K562 (cell line): ENCODE results near the gene CHAF1A. TPM values are rescaled to one million over a fixed set of nuclear protein-coding genes. Genes with fewer than 3 reads are reported as not detected.

Experiments used
- ZBTB40 ChIP-seq, 2 experiments: fragments of 450-650 bp in 1 of 2; sonication (generic) in 1 of 2; formaldehyde crosslinking in 1 of 2; IDR thresholded peaks; 2 replicates each; pipeline versions ENCODE4 v1.7.1 to v1.9.0; 2016 to 2022; ENCODE audit warnings: inconsistent platforms in 1 of 2, mild to moderate bottlenecking in 1 of 2, missing genetic modification reagents in 1 of 2
- ZNF175 ChIP-seq: fragments of 200-800 bp; sonication (Bioruptor generic); IDR thresholded peaks from 2 replicates; pipeline ENCODE4 v1.6.1; 2016; ENCODE audit warnings: low read depth, mild to moderate bottlenecking, missing genetic modification characterization, missing compliant biosample characterization
- ZNF77 ChIP-seq: fragments of 250-450 bp; sonication (Bioruptor Pico); IDR thresholded peaks from 2 replicates; pipeline ENCODE4 v1.5.0; 2020
- polyA plus RNA-seq, 8 experiments: library from polyadenylated mRNA; depleted of rRNA in 4 of 8; stranded (reverse) in 5 of 8; unstranded in 3 of 8; fragments of >200 nt; fragmentation: Nextera tagmentation in 2 of 8; fragmentation: Illumina TruSeq in 1 of 8; extraction: Ambion mirVana in 2 of 8; extraction: Trizol in 1 of 8; gene quantifications; 2 replicates each; pipeline versions ENCODE4 v1.2.1 to v1.2.3, GENCODE V29; 2011 to 2014; ENCODE audit warnings: inconsistent platforms in 1 of 8, missing spikeins in 1 of 8
- total RNA-seq, 7 experiments: library from RNA; depleted of rRNA in 6 of 7; stranded (reverse); fragments of >200 nt in 6 of 7; fragmentation: Illumina TruSeq in 2 of 7; extraction: Trizol in 2 of 7; gene quantifications; 2 replicates each; pipeline versions ENCODE4 v1.2.1 to v1.2.3, GENCODE V29; 2011 to 2021; ENCODE audit warnings: low replicate concordance in 1 of 7
- TF ChIP-seq, protein P1 (sequence below): fragments of 450-650 bp; conservative IDR thresholded peaks from 2 replicates; pipeline ENCODE4 v1.6.1; 2016; ENCODE audit warnings: missing genetic modification characterization, low read depth, mild to moderate bottlenecking, missing compliant biosample characterization, moderate library complexity

Gene CHAF1A
- total and polyA plus RNA-seq, 9 of the 15 experiments (the other 6 are each of a cell fraction or from before 2014, with no cell fraction given), result 1.6 to 86.9 (median 45.2) TPM

DNA sequence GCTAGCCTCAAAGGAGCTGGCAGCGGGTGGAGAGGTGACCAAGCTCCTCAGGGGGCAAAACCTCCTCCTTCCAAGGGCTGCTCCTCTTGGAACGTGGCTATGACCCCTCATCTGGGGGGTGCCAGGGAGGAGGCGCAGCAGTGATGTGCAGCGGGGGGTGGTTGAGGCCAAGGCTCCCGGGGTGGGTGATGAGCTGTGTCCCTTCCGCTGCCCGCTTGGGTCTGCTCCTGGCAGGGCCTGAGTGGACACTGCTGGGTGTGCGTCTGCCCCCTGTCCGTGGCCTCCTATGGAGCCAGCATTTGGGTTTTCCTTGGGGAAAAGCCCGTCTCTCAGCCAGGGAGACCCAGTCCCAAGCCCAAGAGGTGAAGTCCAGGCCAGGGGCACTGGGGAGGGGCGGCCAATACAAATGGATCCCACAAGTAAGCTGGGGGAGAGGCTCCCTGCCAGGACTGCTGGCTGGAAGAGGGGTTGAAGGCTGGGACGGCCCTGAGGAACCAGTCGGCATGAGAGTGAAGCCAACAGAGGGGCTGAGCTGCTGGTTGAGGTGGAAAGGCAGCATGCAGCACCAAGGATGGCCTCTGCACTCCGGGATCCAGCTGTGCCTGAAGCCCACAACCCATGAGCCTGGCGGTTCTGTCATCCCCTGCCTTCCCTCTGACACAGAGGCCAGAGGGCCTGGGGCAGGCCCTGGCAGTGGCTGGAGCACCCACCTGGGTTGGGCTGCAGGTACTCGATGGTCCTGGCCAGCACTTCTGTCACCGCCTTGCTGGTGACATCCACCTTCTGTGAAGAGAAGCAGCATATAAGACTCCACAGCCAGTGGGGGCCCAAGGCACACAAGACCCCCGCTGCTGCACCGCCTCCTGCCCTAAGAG lies 36.4 kb upstream of the CHAF1A start (continued):
- no peak for TF ChIP-seq ZBTB40 (IDR thresholded peaks at IDR 0.05)
- TF ChIP-seq ZBTB40 (CRISPR knock-in tag; IDR thresholded peaks at IDR 0.05), result no peak
- no peak for TF ChIP-seq ZNF175 (CRISPR knock-in tag)
- TF ChIP-seq ZNF77 (CRISPR knock-in tag), result no peak
- TF ChIP-seq, protein P1, sequence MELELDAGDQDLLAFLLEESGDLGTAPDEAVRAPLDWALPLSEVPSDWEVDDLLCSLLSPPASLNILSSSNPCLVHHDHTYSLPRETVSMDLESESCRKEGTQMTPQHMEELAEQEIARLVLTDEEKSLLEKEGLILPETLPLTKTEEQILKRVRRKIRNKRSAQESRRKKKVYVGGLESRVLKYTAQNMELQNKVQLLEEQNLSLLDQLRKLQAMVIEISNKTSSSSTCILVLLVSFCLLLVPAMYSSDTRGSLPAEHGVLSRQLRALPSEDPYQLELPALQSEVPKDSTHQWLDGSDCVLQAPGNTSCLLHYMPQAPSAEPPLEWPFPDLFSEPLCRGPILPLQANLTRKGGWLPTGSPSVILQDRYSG, result no peak
